ENCODE data around the gene RPP38.

Gene RPP38, protein sequence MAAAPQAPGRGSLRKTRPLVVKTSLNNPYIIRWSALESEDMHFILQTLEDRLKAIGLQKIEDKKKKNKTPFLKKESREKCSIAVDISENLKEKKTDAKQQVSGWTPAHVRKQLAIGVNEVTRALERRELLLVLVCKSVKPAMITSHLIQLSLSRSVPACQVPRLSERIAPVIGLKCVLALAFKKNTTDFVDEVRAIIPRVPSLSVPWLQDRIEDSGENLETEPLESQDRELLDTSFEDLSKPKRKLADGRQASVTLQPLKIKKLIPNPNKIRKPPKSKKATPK

DNA sequence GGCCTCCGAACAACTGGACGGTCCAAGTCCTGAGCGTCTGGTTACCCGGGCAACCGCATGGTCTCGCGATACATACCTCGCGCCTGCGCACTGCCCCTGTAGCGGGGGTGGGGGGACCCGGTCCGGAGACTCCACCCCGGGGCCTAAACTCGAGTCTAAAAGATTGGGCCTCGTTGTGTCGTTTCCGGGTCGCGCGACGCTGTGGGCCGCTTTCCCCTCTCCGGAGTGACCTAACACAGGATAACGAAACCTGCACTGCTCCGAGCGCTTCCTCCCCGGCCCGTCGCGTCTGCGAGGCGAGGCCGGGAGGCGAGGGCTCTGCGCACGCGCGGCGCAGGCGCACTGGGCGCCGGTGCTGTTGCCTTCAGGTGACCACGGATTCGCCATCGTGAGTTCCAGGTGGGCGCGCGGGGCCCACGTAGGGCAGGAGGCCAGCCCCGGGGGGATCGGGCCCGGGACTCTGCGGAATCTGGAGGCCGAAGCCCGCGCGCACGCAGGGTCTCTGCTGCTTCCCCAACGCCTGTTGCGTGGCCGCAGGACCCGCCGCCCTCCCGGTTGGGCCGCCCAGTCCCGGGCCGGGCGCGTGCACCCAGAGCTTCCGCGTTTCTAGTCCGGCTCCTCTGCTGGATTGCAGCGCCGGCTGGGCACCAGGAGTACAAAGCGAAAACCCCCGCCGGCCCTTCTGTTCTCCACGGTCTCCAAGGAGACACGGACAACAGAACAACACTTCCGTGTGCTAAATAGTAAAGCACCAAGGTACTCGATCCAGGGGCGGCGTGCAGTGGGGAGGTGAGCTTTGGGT is at the start of gene RPP38:
Gene RPP38 (plus strand): TSS at position 345 of the 802 bp plus-strand sequence. CDS start 5,960 bp downstream, outside the sequence.
- DNase-seq: peak; percentile 96 to 97

DNA sequence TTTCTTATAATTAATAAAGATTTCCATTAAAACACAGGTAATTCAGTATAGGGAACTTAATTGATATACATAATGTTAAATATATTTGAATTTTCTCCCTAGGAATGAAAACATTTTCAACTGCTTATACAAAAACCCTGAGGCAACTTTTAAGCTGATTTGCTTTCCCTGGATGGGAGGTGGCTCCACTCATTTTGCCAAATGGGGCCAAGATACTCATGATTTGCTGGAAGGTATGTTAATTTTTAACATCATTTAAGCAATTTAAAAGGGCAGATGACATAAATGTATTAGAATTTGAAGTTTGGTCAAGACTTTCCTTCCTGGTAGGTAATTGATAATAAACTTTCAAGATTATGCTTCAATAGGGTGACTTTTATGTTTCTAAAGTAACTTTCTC is 47.6 kb upstream of the RPP38 start:
- DNase-seq: no peak

DNA sequence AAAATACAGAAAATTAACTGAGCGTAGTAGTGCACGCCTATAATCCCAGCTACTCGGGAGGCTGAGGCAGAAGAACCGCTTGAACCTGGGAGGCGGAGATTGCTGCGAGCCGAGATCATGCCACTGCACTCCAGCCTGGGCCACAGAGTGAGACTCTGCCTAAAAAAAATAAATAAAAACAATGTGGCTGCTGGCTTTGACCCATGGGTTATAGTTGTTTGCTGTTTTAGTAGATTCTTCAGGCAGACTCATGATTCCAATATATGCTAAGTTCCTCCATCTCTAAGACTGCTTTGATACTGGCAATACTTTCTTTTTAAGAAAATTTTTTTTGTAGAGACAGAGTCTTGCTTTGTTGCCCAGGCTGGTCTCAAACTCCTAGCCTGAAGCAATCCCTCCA is 45.0 kb upstream of the RPP38 start:
- DNase-seq: no peak

- DNase-seq: no peak
These were observed 44.1 kb upstream of the RPP38 start for GRCh38 chr10:15053061-15053460.

DNA sequence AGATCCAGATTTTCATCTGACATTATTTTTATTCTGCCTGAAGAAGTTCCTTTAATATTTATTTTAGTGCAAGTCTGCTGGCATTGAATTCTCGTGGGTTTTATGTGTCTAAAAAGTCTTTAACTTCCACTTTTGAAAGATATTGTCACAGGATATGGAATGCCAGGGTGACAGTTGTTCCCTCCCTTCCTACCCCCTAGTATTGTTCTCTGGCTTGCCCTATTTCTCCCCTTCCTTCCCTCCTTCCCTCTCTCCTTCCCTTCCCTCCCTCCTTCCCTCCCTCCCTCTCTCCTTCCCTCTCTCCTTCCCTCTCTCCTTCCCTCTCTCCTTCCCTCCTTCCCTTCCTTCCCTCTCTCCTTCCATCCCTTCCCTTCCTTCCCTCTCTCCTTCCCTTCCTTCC is 38.5 kb upstream of the RPP38 start:
- no peak for DNase-seq

- no peak for DNase-seq
These were observed 37.2 kb upstream of the RPP38 start for GRCh38 chr10:15059914-15060313.

DNA sequence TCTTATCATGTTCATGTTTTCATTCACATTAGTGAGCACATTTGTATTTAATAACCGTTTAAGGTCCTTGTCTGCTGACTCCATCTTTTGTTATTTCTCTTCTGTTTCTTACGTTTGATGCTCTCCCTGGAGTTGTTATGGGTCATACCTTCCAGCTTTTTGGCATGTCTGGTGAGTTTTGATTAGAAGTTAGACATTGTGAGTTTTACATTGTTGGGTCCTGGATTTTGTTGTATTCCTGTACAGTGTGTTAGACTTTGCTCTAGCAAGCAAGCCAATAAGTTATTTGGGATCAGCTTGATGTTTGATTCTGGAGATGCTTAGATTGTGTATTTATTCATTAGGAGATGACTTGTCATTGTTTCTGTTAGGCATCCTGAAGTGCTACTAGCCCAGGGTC is 36.5 kb upstream of the RPP38 start:
- DNase-seq: no peak

DNA sequence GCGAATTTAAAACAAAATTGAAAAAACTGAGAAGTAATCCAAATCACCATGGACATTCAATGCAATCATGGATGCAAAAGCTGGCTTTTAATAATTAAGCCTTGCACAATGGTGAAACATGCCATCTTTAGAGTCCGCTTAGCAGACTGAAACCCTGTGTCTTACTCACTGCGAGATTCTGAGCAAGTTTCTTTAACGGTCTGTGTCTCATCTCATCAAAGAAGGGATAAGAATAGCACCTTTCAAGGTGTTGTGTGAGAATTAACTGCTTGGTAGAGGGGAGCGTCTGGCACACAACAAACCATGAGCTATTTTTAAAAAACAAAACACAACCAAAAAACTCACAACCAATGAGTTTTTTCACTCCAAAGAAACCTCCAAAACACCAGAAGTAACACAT is 30.0 kb upstream of the RPP38 start:
- DNase-seq: no peak

DNA sequence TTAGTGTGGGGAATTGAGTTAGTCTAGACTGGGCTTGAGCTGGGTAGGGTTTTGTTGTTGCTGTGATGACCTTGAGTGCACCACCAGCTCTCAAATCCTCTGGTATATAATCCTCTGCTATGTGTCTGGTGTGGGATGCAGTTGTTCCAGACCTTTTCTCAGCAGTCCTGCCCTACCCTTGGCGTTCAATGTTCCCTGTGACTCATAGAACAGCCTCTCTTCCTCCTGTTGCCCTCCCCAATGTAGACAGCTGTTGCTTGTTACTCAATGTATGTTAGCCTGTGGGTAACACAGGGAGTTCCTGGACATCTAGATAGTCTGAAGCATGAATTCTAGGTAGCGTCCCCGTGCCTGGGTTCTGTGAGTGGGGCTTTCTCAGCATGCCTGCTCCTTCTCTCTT is 28.4 kb upstream of the RPP38 start:
- no peak for DNase-seq

- DNase-seq: no peak
These were observed 27.9 kb upstream of the RPP38 start for GRCh38 chr10:15069230-15069629.

- no peak for DNase-seq
These were observed 24.8 kb upstream of the RPP38 start for GRCh38 chr10:15072358-15072757.

GRCh38 chr10:15075421-15075820 is 21.7 kb upstream of the RPP38 start:
- no peak for DNase-seq

GRCh38 chr10:15083674-15084501 is 13.3 kb upstream of the RPP38 start:
- no peak for DNase-seq

GRCh38 chr10:15084502-15084922 is 12.6 kb upstream of the RPP38 start:
- no peak for DNase-seq

GRCh38 chr10:15088428-15089261 is 8.5 kb upstream of the RPP38 start, which contains the start of gene ACBD7:
Gene ACBD7, minus strand, starts transcription at chr10:15088776. Its CDS starts 48 bp downstream, at chr10:15088728.
- peak; percentile 79 to 83 for DNase-seq

DNA sequence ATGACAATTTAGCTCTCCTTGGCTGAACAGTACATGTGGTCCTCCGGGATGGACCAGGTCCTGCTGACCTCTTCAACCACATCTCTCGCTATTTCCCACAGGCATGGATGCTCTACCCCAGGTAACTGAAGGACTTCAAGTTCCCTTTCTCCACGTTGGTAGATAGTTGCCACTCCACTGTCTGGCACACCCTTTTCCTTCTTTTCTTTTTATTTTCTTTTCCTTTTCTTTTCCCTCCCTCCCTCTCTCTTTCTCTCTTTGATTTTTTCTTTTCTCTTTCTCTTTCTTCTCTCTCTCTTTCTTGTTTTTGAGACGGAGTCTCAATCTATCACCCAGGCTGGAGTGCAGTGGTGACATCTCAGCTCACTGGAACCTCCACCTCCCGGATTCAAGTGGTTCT is 5.7 kb upstream of the RPP38 start:
- DNase-seq: no peak

DNA sequence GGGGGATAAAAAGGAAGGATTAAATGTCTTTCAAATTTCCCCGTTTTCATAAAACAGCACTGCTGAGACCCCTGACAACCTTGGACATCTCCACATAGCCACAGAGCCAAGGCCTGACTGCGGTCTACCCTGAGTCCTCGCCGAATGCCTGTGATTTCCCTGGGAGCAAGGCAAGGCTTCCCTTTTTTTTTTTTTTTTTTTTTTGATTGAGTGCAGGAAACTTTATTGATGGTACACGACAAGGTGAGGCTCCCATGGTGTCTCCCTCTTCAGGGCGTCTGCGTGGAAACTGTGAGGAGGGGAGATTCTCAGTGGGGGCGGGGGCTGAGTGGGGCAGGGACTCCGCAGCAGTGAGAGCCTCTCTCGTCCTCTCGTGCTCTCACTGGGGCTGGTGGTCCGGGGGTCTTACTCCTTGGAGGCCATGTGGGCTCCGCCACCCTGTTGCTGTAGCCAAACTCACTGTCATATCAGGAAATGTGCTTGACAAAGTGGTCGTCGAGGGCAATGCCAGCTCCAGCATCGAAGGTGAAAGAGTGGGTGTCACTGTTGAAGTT is 4.2 kb upstream of the RPP38 start:
- DNase-seq: no peak

DNA sequence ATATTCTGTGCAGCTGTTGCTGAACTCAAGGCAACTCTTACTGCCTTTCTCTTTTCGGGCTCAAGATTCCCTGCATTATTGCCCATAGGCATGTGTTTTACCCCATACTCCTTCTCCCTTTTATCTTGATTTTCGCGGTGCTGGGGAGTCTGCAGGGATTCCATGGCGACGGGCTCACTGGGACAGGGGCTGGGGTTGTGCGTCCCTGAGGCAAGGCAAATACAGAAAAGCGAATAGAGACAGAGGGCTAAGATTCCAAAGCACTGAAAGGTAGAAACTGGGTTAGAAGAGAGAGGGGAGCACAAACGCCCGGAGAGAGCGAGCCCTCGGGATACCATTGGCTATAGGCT is 519 bp upstream of the RPP38 start:
- no peak for DNase-seq

DNA sequence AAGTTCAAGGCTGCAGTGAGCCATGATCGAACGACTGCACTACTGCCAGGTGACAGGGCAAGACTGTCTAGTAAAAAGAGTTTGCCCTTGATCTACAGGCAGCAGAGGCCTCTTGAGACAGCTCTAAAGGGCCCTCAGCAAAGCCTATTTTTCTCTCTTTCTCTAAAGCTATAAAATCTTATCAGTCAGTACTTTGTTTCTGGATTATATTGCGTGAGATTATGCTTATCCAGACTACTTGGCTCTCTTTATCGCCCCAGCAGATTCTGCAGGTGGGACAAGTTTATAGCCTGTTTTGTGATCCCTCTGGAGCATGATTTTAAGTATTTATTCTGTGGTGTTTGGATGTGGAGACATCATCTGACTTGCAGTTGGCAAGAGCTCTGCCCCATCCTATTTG is 2.7 kb downstream of the RPP38 start:
- DNase-seq: no peak

- DNase-seq: no peak
These were observed 6.4 kb downstream of the RPP38 start for GRCh38 chr10:15103513-15103912.

DNA sequence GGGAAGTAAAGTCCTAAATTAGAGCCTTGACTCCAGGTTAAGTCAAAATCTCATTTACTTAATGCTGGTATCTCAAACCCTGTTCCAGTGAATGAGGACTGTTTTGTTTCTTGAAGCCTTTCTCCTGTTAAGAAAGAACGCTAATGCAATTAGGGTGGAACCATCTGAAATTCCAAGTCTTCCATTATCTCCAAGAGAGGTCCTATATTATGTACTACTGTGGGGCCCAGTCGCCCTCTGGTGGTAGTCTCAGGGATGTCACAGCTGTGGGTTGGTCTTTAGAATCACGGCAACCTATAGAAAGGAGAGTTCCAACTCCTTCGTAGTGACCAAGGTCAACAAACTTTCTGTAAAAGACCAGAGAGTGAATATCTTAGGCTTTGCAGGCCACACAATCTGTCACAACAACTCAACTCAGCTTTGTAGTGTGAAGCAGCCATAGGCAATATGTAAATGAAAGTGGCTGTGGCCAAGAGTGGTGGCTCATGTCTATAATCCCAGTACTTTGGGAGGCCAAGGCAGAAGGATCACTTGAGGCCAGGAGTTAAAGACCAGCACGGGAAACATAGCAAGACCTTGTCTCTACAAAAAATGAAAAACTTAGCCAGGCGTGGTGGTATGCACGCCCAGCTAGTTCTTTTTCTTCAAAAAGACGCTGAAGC is 9.3 kb downstream of the RPP38 start:
- peak; percentile 74 to 79 for DNase-seq

GRCh38 chr10:15112657-15113056 is 15.5 kb downstream of the RPP38 start:
- no peak for DNase-seq
